NCI-H2029 treated with DMSO at 0.1 percent for 48 hours (cell line): ENCODE data around the gene ITGA11.

Experiments used
- DNase-seq: peaks from one replicate; lab custom pipeline; 2025; lab: John Stamatoyannopoulos, UW

The ITGA11 gene

GRCh38 chr15:68353421-68354135 is 78.4 kb downstream of the ITGA11 start:
- no peak for DNase-seq

GRCh38 chr15:68352401-68353062 is 79.4 kb downstream of the ITGA11 start:
- DNase-seq = peak; percentile 7

GRCh38 chr15:68349151-68349550 is 82.8 kb downstream of the ITGA11 start:
- no peak for DNase-seq

- DNase-seq = no peak
Measured at GRCh38 chr15:68348606-68349005, 83.4 kb downstream of the ITGA11 start.

GRCh38 chr15:68348081-68348480 is 83.9 kb downstream of the ITGA11 start:
- DNase-seq = no peak

GRCh38 chr15:68347392-68347791 is 84.6 kb downstream of the ITGA11 start:
- DNase-seq = no peak

- DNase-seq = no peak
Measured at GRCh38 chr15:68346979-68347378, 85.0 kb downstream of the ITGA11 start.

- no peak for DNase-seq
Measured at GRCh38 chr15:68345481-68345880, 86.5 kb downstream of the ITGA11 start.

GRCh38 chr15:68344600-68344999 is 87.4 kb downstream of the ITGA11 start:
- no peak for DNase-seq

GRCh38 chr15:68343579-68344225 is 88.3 kb downstream of the ITGA11 start:
- DNase-seq = no peak

- no peak for DNase-seq
Measured at GRCh38 chr15:68341760-68342725, 89.9 kb downstream of the ITGA11 start.

- no peak for DNase-seq
Measured at GRCh38 chr15:68340726-68341671, 91.0 kb downstream of the ITGA11 start.

GRCh38 chr15:68339481-68339880 is 92.5 kb downstream of the ITGA11 start:
- no peak for DNase-seq

GRCh38 chr15:68337826-68338225 is 94.1 kb downstream of the ITGA11 start:
- no peak for DNase-seq

- no peak for DNase-seq
Measured at GRCh38 chr15:68336516-68336915, 95.4 kb downstream of the ITGA11 start.

GRCh38 chr15:68335655-68336054 is 96.3 kb downstream of the ITGA11 start:
- DNase-seq = no peak

GRCh38 chr15:68335251-68335650 is 96.7 kb downstream of the ITGA11 start:
- DNase-seq = peak; percentile 18

GRCh38 chr15:68334661-68335124 is 97.3 kb downstream of the ITGA11 start:
- no peak for DNase-seq

- DNase-seq = no peak
Measured at GRCh38 chr15:68333775-68334470, 98.0 kb downstream of the ITGA11 start.

GRCh38 chr15:68332266-68332665 is 99.7 kb downstream of the ITGA11 start:
- DNase-seq = no peak
